Mesothelial cell of epicardium (in vitro differentiated cells): ENCODE results near the gene CDH5. TPM values are rescaled to one million over a fixed set of nuclear protein-coding genes. Genes with fewer than 3 reads are reported as not detected.

ENCODE experiments used
- DNase-seq, 2 experiments: peaks; one replicate each; pipeline ENCODE4 v3.0.0; 2021; ENCODE audit warnings: low spot score in 2 of 2; ENCODE audit not compliant: unreplicated experiment in 2 of 2
- H3K27ac Mint-ChIP-seq: 2 replicates; pipeline ENCODE4 v1.8.0; 2021; ENCODE audit warnings: mixed read lengths
- H3K27me3 Mint-ChIP-seq: 2 replicates; pipeline ENCODE4 v1.8.0; 2021; ENCODE audit warnings: low read depth, mixed read lengths
- H3K36me3 Mint-ChIP-seq: 2 replicates; pipeline ENCODE4 v1.8.0; 2021; ENCODE audit warnings: mixed read lengths
- H3K4me1 Mint-ChIP-seq: 2 replicates; pipeline ENCODE4 v1.8.0; 2021; ENCODE audit warnings: mixed read lengths
- H3K4me3 Mint-ChIP-seq: 2 replicates; pipeline ENCODE4 v1.8.0; 2021; ENCODE audit warnings: mild to moderate bottlenecking, moderate library complexity, mixed read lengths
- H3K9me3 Mint-ChIP-seq: 2 replicates; pipeline ENCODE4 v1.8.0; 2021; ENCODE audit warnings: mixed read lengths
- total RNA-seq: library from RNA; stranded (reverse); gene quantifications from 3 replicates; pipeline ENCODE4 v1.2.1, GENCODE V29; 2021
- TF ChIP-seq, protein P1 (sequence below): fragments of 200-600 bp; sonication (generic); IDR thresholded peaks from one replicate; pipeline ENCODE4 v1.5.0; 2021; ENCODE audit warnings: antibody characterized with exemption; ENCODE audit not compliant: unreplicated experiment

The CDH5 gene
- total RNA-seq, 1 donor from 2014 or later, result 0.16 TPM

- TF ChIP-seq, protein P1, sequence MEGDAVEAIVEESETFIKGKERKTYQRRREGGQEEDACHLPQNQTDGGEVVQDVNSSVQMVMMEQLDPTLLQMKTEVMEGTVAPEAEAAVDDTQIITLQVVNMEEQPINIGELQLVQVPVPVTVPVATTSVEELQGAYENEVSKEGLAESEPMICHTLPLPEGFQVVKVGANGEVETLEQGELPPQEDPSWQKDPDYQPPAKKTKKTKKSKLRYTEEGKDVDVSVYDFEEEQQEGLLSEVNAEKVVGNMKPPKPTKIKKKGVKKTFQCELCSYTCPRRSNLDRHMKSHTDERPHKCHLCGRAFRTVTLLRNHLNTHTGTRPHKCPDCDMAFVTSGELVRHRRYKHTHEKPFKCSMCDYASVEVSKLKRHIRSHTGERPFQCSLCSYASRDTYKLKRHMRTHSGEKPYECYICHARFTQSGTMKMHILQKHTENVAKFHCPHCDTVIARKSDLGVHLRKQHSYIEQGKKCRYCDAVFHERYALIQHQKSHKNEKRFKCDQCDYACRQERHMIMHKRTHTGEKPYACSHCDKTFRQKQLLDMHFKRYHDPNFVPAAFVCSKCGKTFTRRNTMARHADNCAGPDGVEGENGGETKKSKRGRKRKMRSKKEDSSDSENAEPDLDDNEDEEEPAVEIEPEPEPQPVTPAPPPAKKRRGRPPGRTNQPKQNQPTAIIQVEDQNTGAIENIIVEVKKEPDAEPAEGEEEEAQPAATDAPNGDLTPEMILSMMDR, result no peak
- DNase-seq, result no peak
- peaks cover 24% of the 10 kb centered on the region for H3K27me3 Mint-ChIP-seq
These were observed 20.3 kb upstream of the CDH5 start for GRCh38 chr16:66346221-66346620.

GRCh38 chr16:66352304-66352703, 14.2 kb upstream of the CDH5 start:
- no peak for DNase-seq
- no peak overlapping the region for H3K27ac Mint-ChIP-seq
- TF ChIP-seq, protein P1, result no peak
- H3K27me3 Mint-ChIP-seq, result peaks cover 16% of the 10 kb centered on the region
- peaks cover 8% of the 10 kb centered on the region for H3K9me3 Mint-ChIP-seq
- no peak overlapping the region for H3K4me3 Mint-ChIP-seq
- no peaks in the 10 kb centered on the region for H3K36me3 Mint-ChIP-seq
- H3K4me1 Mint-ChIP-seq, result peaks cover 30% of the 10 kb centered on the region

More at GRCh38 chr16:66346221-66346620, 20.3 kb upstream of the CDH5 start:
- Mint-ChIP-seq H3K27ac (no peak overlapping the region), H3K4me1 (no peaks in the 10 kb centered on the region), H3K36me3 (no peaks in the 10 kb centered on the region), H3K9me3 (peaks cover 3% of the 10 kb centered on the region), H3K4me3 (no peak overlapping the region)

GRCh38 chr16:66353055-66353454, 13.4 kb upstream of the CDH5 start:
- TF ChIP-seq, protein P1, result no peak
- Mint-ChIP-seq H3K36me3 (no peaks in the 10 kb centered on the region), H3K27ac (no peak overlapping the region), H3K4me3 (no peak overlapping the region), H3K9me3 (peaks cover 8% of the 10 kb centered on the region), H3K27me3 (peaks cover 13% of the 10 kb centered on the region), H3K4me1 (peaks cover 33% of the 10 kb centered on the region)
- no peak for DNase-seq

- peaks cover 33% of the 10 kb centered on the region for H3K4me1 Mint-ChIP-seq
- no peak overlapping the region for H3K4me3 Mint-ChIP-seq
- H3K27me3 Mint-ChIP-seq, result peaks cover 6% of the 10 kb centered on the region
- TF ChIP-seq, protein P1, result no peak
- H3K9me3 Mint-ChIP-seq, result peaks cover 5% of the 10 kb centered on the region
- no peaks in the 10 kb centered on the region for H3K36me3 Mint-ChIP-seq
- DNase-seq, result no peak
- peak overlapping the region; percentile 89 for H3K27ac Mint-ChIP-seq
These were observed 12.2 kb upstream of the CDH5 start for GRCh38 chr16:66354034-66354909.

DNA sequence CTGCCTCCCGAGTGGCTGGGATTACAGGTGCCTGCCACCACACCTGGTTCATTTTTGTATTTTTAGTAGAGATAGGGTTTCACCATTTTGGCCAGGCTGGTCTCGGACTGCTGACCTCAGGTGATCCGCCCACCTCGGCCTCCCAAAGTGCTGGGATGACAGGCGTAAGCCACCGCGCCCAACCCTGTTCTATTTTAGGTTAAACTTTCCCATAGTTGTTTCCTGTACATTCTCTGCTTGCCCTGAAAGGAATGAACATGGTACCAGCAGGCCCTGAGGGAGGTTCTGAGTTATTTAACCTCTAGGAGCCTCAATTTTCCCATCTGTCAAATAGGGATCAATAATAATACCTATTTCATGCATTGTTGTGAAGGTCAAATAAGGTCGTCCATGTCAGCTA, 11.0 kb upstream of the CDH5 start:
- H3K27me3 Mint-ChIP-seq, result no peaks in the 10 kb centered on the region
- no peak for DNase-seq

More for the DNA sequence above, 11.0 kb upstream of the CDH5 start:
- H3K4me1 Mint-ChIP-seq, result peaks cover 33% of the 10 kb centered on the region
- TF ChIP-seq, protein P1, result no peak
- no peaks in the 10 kb centered on the region for H3K36me3 Mint-ChIP-seq
- H3K9me3 Mint-ChIP-seq, result peaks cover 5% of the 10 kb centered on the region
- no peak overlapping the region for H3K27ac Mint-ChIP-seq
- no peak overlapping the region for H3K4me3 Mint-ChIP-seq
